ENCODE results near the gene PCDH12.

DNA sequence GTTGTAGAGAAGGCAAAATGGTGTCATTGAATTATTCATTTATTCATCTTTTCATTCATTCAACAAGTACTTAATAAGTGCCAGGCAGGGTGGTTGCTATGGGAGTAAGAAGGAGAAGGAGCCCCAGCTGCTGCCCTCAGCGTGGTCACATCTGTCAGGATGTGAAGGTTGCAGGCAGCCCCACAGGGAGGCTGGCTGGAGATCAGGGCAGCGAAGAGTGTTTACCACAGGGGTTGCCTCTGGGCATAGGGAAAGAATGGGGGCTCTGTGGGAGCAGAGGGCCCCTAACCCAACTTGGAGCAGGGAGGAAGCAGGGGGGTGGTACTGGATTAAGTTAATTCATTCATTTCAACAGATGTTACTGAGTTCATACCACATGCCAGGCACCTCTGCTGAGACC is 6.0 kb downstream of the PCDH12 start:
- TF ChIP-seq, protein P1, sequence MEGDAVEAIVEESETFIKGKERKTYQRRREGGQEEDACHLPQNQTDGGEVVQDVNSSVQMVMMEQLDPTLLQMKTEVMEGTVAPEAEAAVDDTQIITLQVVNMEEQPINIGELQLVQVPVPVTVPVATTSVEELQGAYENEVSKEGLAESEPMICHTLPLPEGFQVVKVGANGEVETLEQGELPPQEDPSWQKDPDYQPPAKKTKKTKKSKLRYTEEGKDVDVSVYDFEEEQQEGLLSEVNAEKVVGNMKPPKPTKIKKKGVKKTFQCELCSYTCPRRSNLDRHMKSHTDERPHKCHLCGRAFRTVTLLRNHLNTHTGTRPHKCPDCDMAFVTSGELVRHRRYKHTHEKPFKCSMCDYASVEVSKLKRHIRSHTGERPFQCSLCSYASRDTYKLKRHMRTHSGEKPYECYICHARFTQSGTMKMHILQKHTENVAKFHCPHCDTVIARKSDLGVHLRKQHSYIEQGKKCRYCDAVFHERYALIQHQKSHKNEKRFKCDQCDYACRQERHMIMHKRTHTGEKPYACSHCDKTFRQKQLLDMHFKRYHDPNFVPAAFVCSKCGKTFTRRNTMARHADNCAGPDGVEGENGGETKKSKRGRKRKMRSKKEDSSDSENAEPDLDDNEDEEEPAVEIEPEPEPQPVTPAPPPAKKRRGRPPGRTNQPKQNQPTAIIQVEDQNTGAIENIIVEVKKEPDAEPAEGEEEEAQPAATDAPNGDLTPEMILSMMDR (IDR thresholded peaks at IDR 0.05), result no peak
- no peak for TF ChIP-seq POLR2A (IDR thresholded peaks at IDR 0.05)
